Gastrocnemius medialis (tissue), 4 donors: ENCODE data around the gene KRTAP5-3. TPM values are rescaled to one million over a fixed set of nuclear protein-coding genes. Genes with fewer than 3 reads are reported as not detected.
A peak's percentile ranks its signal among the peaks of the same experiment; 100 is the strongest.

ENCODE experiments used
- ATAC-seq, 2 donors: fragments of 150-250 bp; one replicate each; pipeline ENCODE4 v1.9.1; 2016
- DNase-seq, 2 donors: peaks; one replicate each; pipeline ENCODE4 v3.0.0-alpha.2; 2019
- H3K27ac ChIP-seq, 4 donors: fragments of 200-600 bp; sonication (generic); 1 replicate in 1 of 4; 2 replicates in 3 of 4; pipeline ENCODE4 v1.5.1; 2016 to 2018; ENCODE audit warnings: mild to moderate bottlenecking in 2 of 4, moderate library complexity in 1 of 4
- H3K27me3 ChIP-seq, 3 donors: fragments of 200-600 bp; sonication (generic) in 2 of 3; 1 replicate in 1 of 3; 2 replicates in 2 of 3; pipeline versions ENCODE4 v1.5.1 to v1.6.0; 2016 to 2019; ENCODE audit warnings: mild to moderate bottlenecking in 1 of 3, moderate library complexity in 1 of 3
- H3K36me3 ChIP-seq, 2 donors: fragments of 200-600 bp; sonication (generic) in 1 of 2; one replicate each; pipeline ENCODE4 v1.5.1; 2017 to 2018
- H3K4me1 ChIP-seq, 2 donors: fragments of 200-600 bp; sonication (generic) in 1 of 2; one replicate each; pipeline ENCODE4 v1.5.1; 2016 to 2017; ENCODE audit warnings: mild to moderate bottlenecking in 2 of 2
- H3K4me3 ChIP-seq, 4 donors: fragments of 200-600 bp; sonication (generic) in 3 of 4; 1 replicate in 1 of 4; 2 replicates in 3 of 4; pipeline ENCODE4 v1.5.1; 2016 to 2019; ENCODE audit warnings: mild to moderate bottlenecking in 2 of 4
- H3K9me3 ChIP-seq, 3 donors: fragments of 200-600 bp; sonication (generic) in 2 of 3; 1 replicate in 1 of 3; 2 replicates in 2 of 3; pipeline ENCODE4 v1.5.1; 2016 to 2019
- CTCF ChIP-seq, 5 experiments: fragments of 450-650 bp in 3 of 5; fragments of 200-600 bp in 2 of 5; sonication (generic) in 2 of 5; IDR thresholded peaks in 4 of 5; conservative IDR thresholded peaks in 1 of 5; 1 replicate in 4 of 5; 2 replicates in 1 of 5; pipeline ENCODE4 v1.5.1; 2016 to 2019; ENCODE audit warnings: antibody characterized with exemption in 5 of 5, mild to moderate bottlenecking in 3 of 5, moderate library complexity in 3 of 5
- POLR2A ChIP-seq, 2 donors: fragments of 450-650 bp; IDR thresholded peaks; one replicate each; pipeline ENCODE4 v1.6.1; 2017; ENCODE audit warnings: antibody characterized with exemption in 2 of 2, mild to moderate bottlenecking in 2 of 2, moderate library complexity in 2 of 2
- in situ Hi-C, 4 donors: fragments of 200-750 bp; cut with MboI; loops; one replicate each; pipeline versions ENCODE4 v1.15.0 to v1.8.0; 2017; ENCODE audit warnings: low sequenced_read_pairs in 4 of 4
- intact Hi-C: fragments of 100-400 bp; cut with DNase I; formaldehyde crosslinking; loops from one replicate; pipeline ENCODE4 v1.15.1; 2023; ENCODE audit warnings: low total_unique reads
- total RNA-seq, 4 donors: library from RNA; depleted of rRNA; stranded (reverse); fragments of >200 nt; gene quantifications; one replicate each; pipeline versions ENCODE4 v1.1.0 to v1.2.3, GENCODE V29; 2016

KRTAP5-3 gene
- total RNA-seq, 4 donors from 2014 or later: not detected

- ATAC-seq (no peak), DNase-seq (no peak)
- H3K36me3 ChIP-seq: no peaks in the 10 kb centered on the region
- H3K4me3 ChIP-seq: no peak overlapping the region
- intact Hi-C loops: loop anchor here (1.0 to 5.0 kb wide), 3 partner anchors 29 to 263 kb away; partner anchors contain the start of gene KRTAP5-5
- in situ Hi-C loops: loop anchor here in 1 of 4 donors (5.0 kb wide), 1 partner anchor 38 kb away; no protein-coding TSS in a partner anchor
- TF ChIP-seq CTCF (IDR thresholded peaks at IDR 0.05 in 4 of 5, conservative IDR thresholded peaks at IDR 0.05 in 1 of 5) (no peak), POLR2A (IDR thresholded peaks at IDR 0.05) (no peak)
- H3K4me1 ChIP-seq: peaks cover 5 to 33% of the 10 kb centered on the region in 2 donors
- no peaks in the 10 kb centered on the region for H3K27me3 ChIP-seq
- no peaks in the 10 kb centered on the region for H3K9me3 ChIP-seq
- no peak overlapping the region for H3K27ac ChIP-seq
Measured at GRCh38 chr11:1574933-1575242, 33.4 kb downstream of the KRTAP5-3 start.

GRCh38 chr11:1574238-1574932, 33.9 kb downstream of the KRTAP5-3 start:
- Histone ChIP-seq H3K4me3 (peak overlapping the region; percentile 43 to 67 (median 57)), H3K9me3 (no peaks in the 10 kb centered on the region), H3K27ac (peak overlapping the region; percentile 84 to 89 (median 87)), H3K4me1 (peaks cover 5 to 35% of the 10 kb centered on the region in 2 donors), H3K27me3 (no peaks in the 10 kb centered on the region), H3K36me3 (no peaks in the 10 kb centered on the region)
- in situ Hi-C loops (no loop called here), intact Hi-C loops (loop anchor here (1.0 to 5.0 kb wide), 3 partner anchors 28 to 262 kb away; partner anchors contain the start of gene KRTAP5-5)
- DNase-seq (peak in 1 of 2 donors; percentile 61), ATAC-seq (peak; percentile 39 to 50)
- TF ChIP-seq CTCF (IDR thresholded peaks at IDR 0.05 in 4 of 5, conservative IDR thresholded peaks at IDR 0.05 in 1 of 5): peak; percentile 72 to 99 (median 98)
- no peak for TF ChIP-seq POLR2A (IDR thresholded peaks at IDR 0.05)

GRCh38 chr11:1573903-1574237, 34.4 kb downstream of the KRTAP5-3 start:
- TF ChIP-seq POLR2A (IDR thresholded peaks at IDR 0.05) (peak in 1 of 2 donors; percentile 17), CTCF (IDR thresholded peaks at IDR 0.05 in 4 of 5, conservative IDR thresholded peaks at IDR 0.05 in 1 of 5) (no peak)
- Histone ChIP-seq H3K27ac (peak overlapping the region; percentile 84 to 89 (median 87)), H3K36me3 (no peaks in the 10 kb centered on the region), H3K27me3 (no peaks in the 10 kb centered on the region), H3K4me3 (peak overlapping the region in 3 of 4 donors; percentile 43 to 60 (median 59)), H3K9me3 (no peaks in the 10 kb centered on the region), H3K4me1 (peaks cover 5 to 40% of the 10 kb centered on the region in 2 donors)
- in situ Hi-C loops: no loop called here
- DNase-seq: peak in 1 of 2 donors; percentile 50
- peak; percentile 40 to 47 for ATAC-seq
- intact Hi-C loops: loop anchor here (1.0 to 5.0 kb wide), 3 partner anchors 28 to 262 kb away; partner anchors contain the start of gene KRTAP5-5

- Histone ChIP-seq H3K4me3 (peak overlapping the region; percentile 59 to 83 (median 67)), H3K27ac (peak overlapping the region; percentile 84 to 89 (median 87))
- DNase-seq: no peak
Measured at GRCh38 chr11:1573077-1573902, 35.0 kb downstream of the KRTAP5-3 start.

More at GRCh38 chr11:1573077-1573902, 35.0 kb downstream of the KRTAP5-3 start:
- no peaks in the 10 kb centered on the region for H3K9me3 ChIP-seq
- H3K4me1 ChIP-seq: peaks cover 5 to 46% of the 10 kb centered on the region in 2 donors
- ATAC-seq: no peak
- no peaks in the 10 kb centered on the region for H3K27me3 ChIP-seq
- no peaks in the 10 kb centered on the region for H3K36me3 ChIP-seq
- TF ChIP-seq POLR2A (IDR thresholded peaks at IDR 0.05) (no peak), CTCF (IDR thresholded peaks at IDR 0.05 in 4 of 5, conservative IDR thresholded peaks at IDR 0.05 in 1 of 5) (no peak)
- intact Hi-C loops: loop anchor here (5.0 kb wide), 1 partner anchor 261 kb away; no protein-coding TSS in a partner anchor
- in situ Hi-C loops: no loop called here
